Endothelial cell of hepatic sinusoid (primary cell): ENCODE measurements around the gene PREX1.
"Not testable (repeated sequence)": the region's sequence is repeated elsewhere in the genome, so short reads cannot be mapped to it uniquely, and the experiment has no call there.

ENCODE experiments used
- in situ Hi-C: cut with HindIII; loops from 2 replicates; pipeline ENCODE4 v1.10.0; 2017; ENCODE audit warnings: low sequenced_read_pairs

PREX1 gene

DNA sequence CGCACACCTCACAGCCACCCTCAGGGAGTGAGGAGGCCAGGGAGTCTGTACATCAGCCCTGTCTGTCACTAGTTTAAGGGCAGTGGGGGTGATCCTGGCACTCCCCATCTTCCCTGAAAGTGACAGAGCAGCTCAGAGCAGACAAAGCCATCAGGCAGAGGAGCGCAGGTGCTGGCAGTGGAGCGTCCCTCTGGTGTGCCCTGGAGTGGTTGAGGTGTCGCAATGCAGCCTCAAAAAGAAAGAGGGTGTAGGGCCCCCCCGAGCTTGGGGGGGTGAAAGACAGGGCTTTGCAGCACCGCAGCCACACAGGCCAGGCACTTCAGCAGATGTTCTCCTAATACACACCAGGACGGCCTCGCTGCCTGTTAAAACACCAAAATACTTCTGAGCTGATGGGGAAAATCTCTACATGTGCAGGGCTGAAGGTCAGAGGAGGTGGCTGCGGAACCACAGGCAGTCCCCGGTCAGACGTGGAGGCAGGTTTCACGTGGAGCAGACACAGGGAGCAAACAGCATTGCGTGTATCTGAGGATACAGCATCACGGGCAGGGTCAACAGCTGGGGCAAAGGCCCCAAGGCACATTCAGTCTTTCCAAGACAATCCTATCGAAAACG, 69.5 kb downstream of the PREX1 start:
- in situ Hi-C loops = no loop called here

DNA sequence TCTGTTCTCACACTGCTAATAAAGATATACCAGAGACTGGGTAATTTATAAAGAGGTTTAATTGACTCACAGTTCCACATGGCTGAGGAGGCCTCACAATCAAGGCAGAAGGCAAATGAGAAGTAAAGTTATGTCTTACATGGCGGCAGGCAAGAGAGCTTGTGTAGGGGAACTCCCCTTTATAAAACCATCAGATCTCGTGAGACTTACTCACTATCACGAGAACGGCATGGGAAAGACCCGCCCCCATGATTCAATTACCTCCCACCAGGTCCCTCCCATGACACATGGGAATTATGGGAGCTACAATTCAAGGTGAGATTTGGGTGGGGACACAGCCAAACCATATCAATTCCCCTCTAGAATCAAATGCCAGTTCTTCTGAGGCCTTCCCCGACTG, 71.0 kb downstream of the PREX1 start:
- in situ Hi-C loops = not testable (repeated sequence)

- in situ Hi-C loops = loop anchor here (5.0 kb wide), 1 partner anchor 83 kb away; no protein-coding TSS in a partner anchor
Observed at GRCh38 chr20:48754292-48754691, 73.5 kb downstream of the PREX1 start.

- in situ Hi-C loops = loop anchor here (5.0 kb wide), 1 partner anchor 84 kb away; no protein-coding TSS in a partner anchor
Observed at GRCh38 chr20:48752963-48753362, 74.8 kb downstream of the PREX1 start.

GRCh38 chr20:48751871-48752270, 75.9 kb downstream of the PREX1 start:
- in situ Hi-C loops = loop anchor here (5.0 kb wide), 1 partner anchor 85 kb away; no protein-coding TSS in a partner anchor

DNA sequence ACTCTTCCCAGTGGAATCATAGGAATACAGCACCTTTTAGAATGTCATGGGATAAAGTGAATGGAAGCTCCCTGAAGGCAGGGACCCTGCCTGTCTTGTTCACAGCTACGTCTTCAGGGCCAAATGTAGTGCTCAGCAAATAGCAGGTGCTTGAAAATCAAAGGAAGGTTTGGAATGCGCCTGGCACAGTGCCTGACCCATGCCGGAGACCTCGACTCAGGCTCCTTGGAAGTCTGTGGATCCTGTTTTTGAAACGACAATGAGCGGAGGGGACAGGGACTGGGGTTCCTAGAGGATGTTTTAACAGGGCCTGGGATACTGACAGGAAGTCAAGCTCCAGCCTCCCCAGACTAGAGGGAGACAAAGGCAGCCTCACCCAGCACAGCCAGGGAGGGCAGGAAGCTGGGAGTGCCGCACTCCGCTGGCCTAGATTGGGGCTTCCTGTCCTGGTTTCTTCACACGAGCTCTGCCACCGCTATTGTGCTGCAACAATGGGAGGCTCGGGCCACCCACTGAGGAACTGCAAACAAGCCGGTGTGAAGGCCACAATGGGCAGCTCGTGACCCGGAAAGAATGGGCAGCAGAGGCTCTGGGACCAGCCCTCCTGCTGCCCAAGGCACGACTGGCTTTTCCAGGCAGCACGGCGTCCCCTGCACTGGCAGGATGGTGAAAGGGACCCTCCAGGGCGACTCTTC, 76.7 kb downstream of the PREX1 start:
- in situ Hi-C loops = loop anchor here (5.0 kb wide), 1 partner anchor 86 kb away; no protein-coding TSS in a partner anchor

DNA sequence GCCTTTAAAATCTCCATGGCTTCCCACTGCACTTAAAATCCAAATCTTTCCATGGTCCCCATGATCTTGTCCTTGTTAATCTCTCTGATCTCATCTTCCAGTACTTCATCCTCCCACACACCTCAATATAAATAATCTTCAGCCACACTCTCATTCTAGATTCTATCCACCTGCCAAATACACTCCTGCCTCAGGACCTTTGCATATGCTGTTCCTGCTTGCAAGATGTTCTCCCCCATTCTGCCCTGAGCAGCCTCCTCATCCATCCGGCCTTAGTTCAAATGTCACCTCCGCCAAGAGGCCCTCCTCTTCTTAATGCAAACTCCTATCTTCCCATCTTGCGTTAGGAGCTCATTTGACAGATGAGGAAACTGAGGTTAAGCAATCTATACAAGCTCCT, 77.4 kb downstream of the PREX1 start:
- in situ Hi-C loops = loop anchor here (5.0 kb wide), 1 partner anchor 87 kb away; no protein-coding TSS in a partner anchor

DNA sequence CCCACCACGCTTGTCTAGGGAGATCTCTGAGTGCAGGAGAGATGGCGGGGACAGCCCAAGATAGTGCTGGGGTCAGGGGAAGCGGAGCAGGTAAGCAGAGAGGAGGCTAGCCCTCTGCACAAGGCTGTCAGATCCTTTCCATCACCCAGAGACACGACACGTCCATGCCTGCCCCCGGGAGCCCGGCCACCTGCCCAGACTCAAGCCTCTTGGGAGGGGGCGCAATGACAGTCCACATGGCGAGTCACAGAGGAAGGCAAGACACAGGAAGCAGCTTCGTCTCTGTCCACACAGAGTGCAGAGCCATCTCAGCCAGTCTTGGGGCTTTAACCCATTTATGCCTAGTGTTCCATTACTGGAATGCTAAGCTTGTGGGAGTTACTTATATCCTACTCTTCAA, 78.4 kb downstream of the PREX1 start:
- in situ Hi-C loops = loop anchor here (5.0 kb wide), 1 partner anchor 68 kb away; no protein-coding TSS in a partner anchor

GRCh38 chr20:48748556-48748955, 79.2 kb downstream of the PREX1 start:
- in situ Hi-C loops = loop anchor here (5.0 kb wide), 1 partner anchor 69 kb away; no protein-coding TSS in a partner anchor

DNA sequence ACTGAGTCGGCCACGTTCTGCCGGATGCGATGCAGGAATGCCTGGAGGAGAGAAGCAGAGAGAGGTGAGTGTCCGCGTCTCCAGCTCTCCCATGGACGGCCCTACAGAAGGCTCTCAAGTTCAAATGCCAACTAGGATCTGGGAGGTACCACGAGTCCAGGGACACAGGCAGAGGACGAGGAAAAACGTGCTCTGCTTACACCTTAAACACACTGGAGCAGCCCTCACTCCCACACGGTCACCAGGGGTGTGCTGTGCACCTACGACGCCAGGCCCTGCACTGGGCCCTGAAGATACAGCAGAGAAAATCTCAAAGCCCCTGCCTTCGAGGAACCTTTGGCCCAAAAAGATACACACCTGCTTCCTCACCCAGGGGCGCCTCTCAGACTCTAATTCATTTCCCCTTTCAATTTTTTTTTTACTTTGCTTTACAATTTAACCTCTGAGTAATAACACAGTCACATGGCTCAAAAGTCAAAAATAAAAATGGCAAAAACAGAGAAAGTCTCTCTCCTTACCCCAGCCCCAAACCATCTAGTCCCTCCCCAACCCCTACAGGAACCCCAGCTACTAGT, 79.9 kb downstream of the PREX1 start:
- in situ Hi-C loops = loop anchor here (5.0 kb wide), 1 partner anchor 69 kb away; no protein-coding TSS in a partner anchor

GRCh38 chr20:48745330-48745729, 82.5 kb downstream of the PREX1 start:
- in situ Hi-C loops = loop anchor here (5.0 kb wide), 1 partner anchor 72 kb away; no protein-coding TSS in a partner anchor

DNA sequence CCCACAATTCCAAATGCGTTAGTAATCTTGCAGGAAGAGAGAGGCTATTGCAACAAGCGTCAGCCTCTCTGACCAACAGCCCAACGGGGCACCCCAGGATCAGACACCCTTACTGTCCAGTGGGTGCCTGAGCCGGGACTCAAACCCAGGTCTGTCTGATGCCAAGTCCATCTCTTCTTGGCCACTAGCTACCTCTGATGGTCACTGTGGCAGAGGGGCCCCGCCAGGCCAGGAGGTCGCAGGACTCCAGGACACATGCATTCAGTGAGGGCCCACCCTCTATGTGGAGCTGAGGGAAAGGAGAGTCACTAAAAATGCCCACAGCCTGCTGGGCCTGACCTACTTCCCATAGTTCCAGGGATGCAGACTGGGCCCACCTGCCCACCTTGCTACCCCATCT, 83.3 kb downstream of the PREX1 start:
- in situ Hi-C loops = no loop called here

- in situ Hi-C loops = no loop called here
Observed at GRCh38 chr20:48743807-48744206, 84.0 kb downstream of the PREX1 start.

DNA sequence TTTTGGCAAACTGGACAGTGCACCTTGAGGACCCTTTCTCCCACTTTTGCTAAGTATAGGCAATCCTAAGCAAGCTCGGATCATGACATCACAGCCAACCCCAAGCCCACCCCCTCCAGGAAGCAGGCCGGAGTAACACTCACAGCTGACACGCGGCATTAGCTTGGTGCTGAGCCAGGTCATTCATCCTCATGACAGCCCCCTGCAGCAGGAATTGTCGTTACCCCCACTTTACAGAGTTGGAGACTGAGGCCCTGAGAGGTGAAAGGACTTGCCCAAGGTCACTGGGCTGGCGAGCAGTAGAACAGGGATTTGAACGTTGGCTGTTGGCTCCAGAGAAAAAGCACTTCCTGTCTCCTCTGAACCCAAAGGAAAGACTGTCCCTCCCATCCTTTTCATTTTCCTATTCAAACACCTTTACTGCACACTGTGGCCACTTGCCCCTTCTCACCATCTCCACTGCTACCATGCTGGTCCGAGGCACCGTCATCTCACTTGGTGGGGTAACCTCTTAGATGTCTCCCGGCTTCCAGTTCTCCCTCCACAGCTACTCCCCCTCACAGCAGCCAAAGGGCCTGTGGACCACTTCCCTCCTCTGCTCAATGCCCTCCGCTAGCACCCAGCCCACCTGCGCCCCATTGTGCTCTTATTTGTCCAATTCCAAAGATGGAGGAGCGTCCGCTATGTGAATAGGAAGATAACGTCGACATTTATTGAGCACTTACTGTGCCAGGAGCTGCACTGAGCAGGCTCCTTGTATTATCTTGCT, 84.7 kb downstream of the PREX1 start:
- in situ Hi-C loops = no loop called here

DNA sequence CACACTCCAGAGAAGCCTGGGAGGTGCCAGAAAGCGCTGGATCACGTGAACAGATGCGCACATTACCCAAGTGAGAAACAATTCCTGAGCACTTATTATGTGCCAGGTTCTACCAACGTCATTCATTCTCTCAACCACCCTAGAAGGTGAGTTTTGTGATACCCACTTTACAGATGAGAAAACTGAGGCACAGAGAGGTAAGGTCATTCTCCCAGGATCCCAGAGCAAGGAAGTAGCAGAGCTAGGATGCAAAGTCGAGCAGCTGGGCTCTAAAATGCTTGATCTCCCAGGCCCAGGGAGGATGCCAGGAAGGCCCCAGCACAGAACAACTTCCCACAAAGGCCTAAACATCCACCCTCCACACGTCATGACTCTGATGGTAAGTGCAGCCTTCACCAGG, 85.6 kb downstream of the PREX1 start:
- in situ Hi-C loops = no loop called here

DNA sequence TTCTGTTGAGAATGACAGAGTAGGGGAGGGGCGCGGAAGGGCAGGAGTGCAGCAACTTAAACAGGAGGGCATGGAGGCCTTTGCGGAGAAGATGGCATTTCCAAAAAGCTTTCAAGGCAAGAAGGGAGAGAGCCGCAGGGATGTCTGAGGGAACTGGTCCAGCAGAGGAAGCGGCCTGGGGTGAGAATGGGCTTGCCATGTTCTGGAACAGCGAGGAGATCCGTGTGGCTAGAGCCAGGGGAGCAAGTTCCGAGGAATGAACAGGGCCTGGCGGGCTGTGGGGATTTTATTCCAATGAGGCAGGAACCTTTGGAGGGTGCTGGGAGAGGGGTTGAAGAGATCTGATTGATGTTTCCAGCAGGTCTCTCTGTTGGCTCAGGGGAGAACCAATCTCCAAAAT, 86.1 kb downstream of the PREX1 start:
- in situ Hi-C loops = no loop called here

DNA sequence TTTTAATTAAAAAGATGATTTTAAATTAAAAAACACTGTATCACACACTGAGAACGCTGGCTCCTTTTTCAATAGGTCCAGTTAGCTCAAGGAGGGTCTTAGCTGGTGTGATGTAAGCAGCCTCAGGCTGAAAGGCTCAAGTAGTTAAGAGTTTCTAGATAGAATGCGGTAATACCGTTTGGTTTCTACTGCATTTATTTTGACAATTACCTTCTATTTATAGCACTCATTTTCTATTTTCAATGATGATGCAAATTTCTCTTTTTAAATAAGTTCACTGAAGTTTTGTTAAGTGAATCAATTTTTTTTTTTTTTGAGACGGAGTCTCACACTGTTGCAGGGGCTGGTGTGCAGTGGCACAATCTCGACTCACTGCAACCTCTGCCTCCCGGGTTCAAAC, 87.1 kb downstream of the PREX1 start:
- in situ Hi-C loops = no loop called here

GRCh38 chr20:48740292-48740649, 87.5 kb downstream of the PREX1 start:
- in situ Hi-C loops = no loop called here

DNA sequence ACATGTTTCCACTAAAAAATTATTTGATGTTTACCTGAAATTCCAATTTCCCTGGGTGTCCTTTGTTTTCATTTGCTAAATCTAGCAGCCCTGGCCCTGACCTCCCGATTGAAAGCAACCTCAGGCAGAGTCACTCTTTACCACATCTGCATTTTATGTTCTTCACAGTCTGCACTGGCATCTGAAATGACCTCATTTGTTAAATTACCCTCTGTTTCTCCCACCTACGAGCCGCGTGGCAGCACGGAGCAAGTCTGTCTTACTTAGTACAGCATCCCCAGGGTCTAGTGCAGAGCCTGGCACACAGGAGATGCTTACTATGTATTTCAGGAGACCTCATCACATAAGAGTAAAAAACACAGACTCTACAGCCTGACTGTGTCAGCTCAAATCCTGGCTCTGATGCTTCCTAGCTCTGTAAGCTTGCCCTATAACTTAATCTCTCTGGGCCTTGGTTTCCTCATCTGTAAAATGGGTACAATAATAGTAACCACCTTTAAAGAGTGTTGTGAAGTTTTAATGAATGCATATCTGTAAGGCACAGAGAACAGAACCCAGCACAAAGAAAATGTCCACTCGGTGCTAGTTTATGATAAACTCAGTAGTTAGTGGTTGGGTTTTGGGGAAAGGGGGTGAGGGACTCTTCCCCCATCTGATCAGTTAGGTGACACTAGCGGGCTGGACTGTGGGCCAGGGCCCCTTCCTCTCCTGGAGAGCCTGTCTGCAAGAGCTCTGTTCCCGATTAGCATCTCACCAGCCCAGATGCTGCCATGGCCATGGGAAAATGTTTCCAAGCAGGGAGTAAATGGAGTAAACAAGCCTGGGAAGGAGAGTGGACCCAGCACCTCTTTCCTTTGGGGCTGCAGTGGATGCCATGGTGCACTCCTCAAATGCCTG, 88.2 kb downstream of the PREX1 start:
- in situ Hi-C loops = no loop called here
